ENCODE results near the gene MTHFD1. TPM values are rescaled to one million over a fixed set of nuclear protein-coding genes. Genes with fewer than 3 reads are reported as not detected.

The MTHFD1 gene
- total RNA-seq, 1 donor = 28.2 TPM

DNA sequence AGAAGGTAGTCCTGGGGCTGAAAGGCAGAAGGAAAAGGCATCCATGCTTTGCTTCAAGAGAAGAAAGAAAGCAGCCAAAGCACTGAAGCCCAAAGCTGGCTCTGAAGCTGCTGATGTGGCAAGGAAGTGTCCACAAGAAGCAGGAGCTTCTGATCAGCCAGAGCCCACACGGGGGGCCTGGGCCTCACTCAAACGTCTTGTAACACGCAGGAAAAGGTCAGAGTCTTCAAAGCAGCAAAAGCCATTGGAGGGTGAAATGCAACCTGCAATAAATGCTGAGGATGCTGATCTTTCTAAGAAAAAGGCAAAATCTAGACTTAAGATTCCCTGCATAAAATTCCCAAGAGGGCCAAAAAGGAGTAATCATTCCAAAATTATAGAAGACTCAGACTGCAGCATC, 80.3 kb downstream of the MTHFD1 start:
- Histone ChIP-seq H2AFZ (ENCODE audit: low read length) (no peak overlapping the region), H3K4me1 (ENCODE audit: insufficient read depth, low read length) (peaks cover 10% of the 10 kb centered on the region), H4K20me1 (ENCODE audit: insufficient read depth, low read length) (no peaks in the 10 kb centered on the region), H3K27ac (ENCODE audit: low read depth, low read length) (no peak overlapping the region), H3K79me2 (ENCODE audit: insufficient read depth, low read length) (no peaks in the 10 kb centered on the region), H3K36me3 (ENCODE audit: insufficient read depth, low read length) (no peaks in the 10 kb centered on the region), H3K27me3 (ENCODE audit: insufficient read depth, low read length) (no peaks in the 10 kb centered on the region), H3K4me2 (ENCODE audit: insufficient read depth, low read length) (no peak overlapping the region), H3K9me3 (ENCODE audit: low read depth, low read length) (no peaks in the 10 kb centered on the region), H3K4me3 (ENCODE audit: insufficient read depth, low read length) (no peak overlapping the region)
- TF ChIP-seq, protein P1, sequence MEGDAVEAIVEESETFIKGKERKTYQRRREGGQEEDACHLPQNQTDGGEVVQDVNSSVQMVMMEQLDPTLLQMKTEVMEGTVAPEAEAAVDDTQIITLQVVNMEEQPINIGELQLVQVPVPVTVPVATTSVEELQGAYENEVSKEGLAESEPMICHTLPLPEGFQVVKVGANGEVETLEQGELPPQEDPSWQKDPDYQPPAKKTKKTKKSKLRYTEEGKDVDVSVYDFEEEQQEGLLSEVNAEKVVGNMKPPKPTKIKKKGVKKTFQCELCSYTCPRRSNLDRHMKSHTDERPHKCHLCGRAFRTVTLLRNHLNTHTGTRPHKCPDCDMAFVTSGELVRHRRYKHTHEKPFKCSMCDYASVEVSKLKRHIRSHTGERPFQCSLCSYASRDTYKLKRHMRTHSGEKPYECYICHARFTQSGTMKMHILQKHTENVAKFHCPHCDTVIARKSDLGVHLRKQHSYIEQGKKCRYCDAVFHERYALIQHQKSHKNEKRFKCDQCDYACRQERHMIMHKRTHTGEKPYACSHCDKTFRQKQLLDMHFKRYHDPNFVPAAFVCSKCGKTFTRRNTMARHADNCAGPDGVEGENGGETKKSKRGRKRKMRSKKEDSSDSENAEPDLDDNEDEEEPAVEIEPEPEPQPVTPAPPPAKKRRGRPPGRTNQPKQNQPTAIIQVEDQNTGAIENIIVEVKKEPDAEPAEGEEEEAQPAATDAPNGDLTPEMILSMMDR (IDR thresholded peaks at IDR 0.05; ENCODE audit: extremely low read depth, low read depth, low read length) = no peak
- DNase-seq (ENCODE audit: insufficient read length, low spot score, missing footprints) = no peak

DNA sequence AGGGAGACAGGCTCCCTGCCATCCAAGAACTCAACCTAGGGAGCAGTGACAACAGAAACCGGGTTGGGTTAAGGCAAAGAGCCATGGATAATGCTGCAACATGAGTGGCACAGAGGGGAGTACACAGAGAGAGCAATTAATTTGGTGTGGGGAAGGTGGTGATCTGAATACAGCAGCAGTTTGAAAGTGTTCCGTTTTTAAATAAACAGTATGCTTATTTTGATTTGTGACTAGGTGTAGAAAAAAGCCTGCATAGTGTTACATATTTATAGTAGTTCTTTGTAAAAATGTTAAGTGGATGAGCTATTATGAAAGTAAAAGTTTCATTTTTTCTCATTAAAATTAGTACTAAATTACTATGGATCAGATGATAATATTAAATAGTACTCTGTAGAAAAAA, 85.9 kb downstream of the MTHFD1 start:
- TF ChIP-seq, protein P1 (IDR thresholded peaks at IDR 0.05; ENCODE audit: extremely low read depth, low read depth, low read length) = no peak
- H3K79me2 ChIP-seq (ENCODE audit: insufficient read depth, low read length) = no peaks in the 10 kb centered on the region
- no peak for DNase-seq (ENCODE audit: insufficient read length, low spot score, missing footprints)

DNA sequence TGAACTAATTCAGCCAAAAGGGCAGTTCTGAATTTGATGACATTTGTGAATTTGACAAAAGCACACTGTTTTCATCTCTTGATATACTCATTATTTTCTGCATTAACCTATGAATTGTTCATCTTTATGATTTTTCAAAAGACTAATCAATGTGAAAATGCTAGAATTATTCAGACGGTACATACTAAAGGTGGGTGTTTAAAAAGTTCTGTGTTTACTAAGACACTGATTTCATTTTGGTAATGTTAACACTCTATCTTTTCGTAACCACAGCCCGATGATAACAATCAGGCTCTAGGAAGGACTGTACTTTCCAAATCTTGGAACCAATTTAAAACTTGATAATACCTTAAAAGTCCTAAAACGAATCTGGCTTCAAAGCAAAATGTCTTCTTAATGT, 86.5 kb downstream of the MTHFD1 start:
- H3K36me3 ChIP-seq (ENCODE audit: insufficient read depth, low read length) = no peaks in the 10 kb centered on the region
- no peaks in the 10 kb centered on the region for H3K4me1 ChIP-seq (ENCODE audit: insufficient read depth, low read length)
- no peak overlapping the region for H3K4me3 ChIP-seq (ENCODE audit: insufficient read depth, low read length)
- H3K9me3 ChIP-seq (ENCODE audit: low read depth, low read length) = no peaks in the 10 kb centered on the region
- no peak overlapping the region for H2AFZ ChIP-seq (ENCODE audit: low read length)
- no peak overlapping the region for H3K27ac ChIP-seq (ENCODE audit: low read depth, low read length)
- no peak for DNase-seq (ENCODE audit: insufficient read length, low spot score, missing footprints)
- TF ChIP-seq, protein P1 (IDR thresholded peaks at IDR 0.05; ENCODE audit: extremely low read depth, low read depth, low read length) = no peak
- no peak overlapping the region for H3K4me2 ChIP-seq (ENCODE audit: insufficient read depth, low read length)
- no peaks in the 10 kb centered on the region for H3K27me3 ChIP-seq (ENCODE audit: insufficient read depth, low read length)
- no peaks in the 10 kb centered on the region for H4K20me1 ChIP-seq (ENCODE audit: insufficient read depth, low read length)
- no peaks in the 10 kb centered on the region for H3K79me2 ChIP-seq (ENCODE audit: insufficient read depth, low read length)

More for the DNA sequence above, 85.9 kb downstream of the MTHFD1 start:
- no peaks in the 10 kb centered on the region for H3K36me3 ChIP-seq (ENCODE audit: insufficient read depth, low read length)
- no peak overlapping the region for H2AFZ ChIP-seq (ENCODE audit: low read length)
- no peak overlapping the region for H3K4me3 ChIP-seq (ENCODE audit: insufficient read depth, low read length)
- no peaks in the 10 kb centered on the region for H3K27me3 ChIP-seq (ENCODE audit: insufficient read depth, low read length)
- no peak overlapping the region for H3K4me2 ChIP-seq (ENCODE audit: insufficient read depth, low read length)
- H4K20me1 ChIP-seq (ENCODE audit: insufficient read depth, low read length) = no peaks in the 10 kb centered on the region
- H3K27ac ChIP-seq (ENCODE audit: low read depth, low read length) = no peak overlapping the region
- H3K4me1 ChIP-seq (ENCODE audit: insufficient read depth, low read length) = no peaks in the 10 kb centered on the region
- no peaks in the 10 kb centered on the region for H3K9me3 ChIP-seq (ENCODE audit: low read depth, low read length)

DNA sequence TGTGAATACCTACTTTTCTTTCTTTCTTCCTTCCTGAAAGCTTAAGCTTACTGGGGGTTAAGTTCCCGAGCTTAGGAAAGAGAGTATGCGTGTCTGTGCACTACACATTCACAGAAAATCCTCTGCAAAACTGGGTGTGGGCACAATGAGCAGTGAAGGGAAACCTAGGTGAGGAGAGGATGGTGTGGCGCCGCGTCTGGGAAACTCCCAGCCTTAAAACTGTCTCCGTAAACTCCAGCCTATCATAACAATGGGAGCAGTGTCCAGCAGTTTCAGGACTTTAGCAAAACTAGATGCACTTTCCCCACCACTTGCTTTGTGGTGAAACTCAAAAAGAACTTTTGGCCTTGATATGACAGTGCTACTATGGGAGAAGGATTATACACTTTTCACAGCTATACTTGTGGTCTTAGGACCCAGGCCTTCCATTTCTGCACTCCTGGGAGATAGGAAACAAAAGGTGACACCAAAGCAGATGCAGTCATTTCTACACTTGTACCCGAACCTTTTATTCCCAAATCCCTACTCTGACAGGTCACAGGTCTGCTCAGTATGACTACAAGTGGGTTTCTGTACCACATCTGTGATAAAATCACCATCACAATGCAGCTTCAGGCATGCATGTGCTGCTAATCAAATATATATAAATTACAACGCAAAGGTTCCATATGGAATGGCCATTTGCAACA, 87.6 kb downstream of the MTHFD1 start:
- TF ChIP-seq, protein P1 (IDR thresholded peaks at IDR 0.05; ENCODE audit: extremely low read depth, low read depth, low read length) = no peak
- H3K27me3 ChIP-seq (ENCODE audit: insufficient read depth, low read length) = no peaks in the 10 kb centered on the region
- no peaks in the 10 kb centered on the region for H3K79me2 ChIP-seq (ENCODE audit: insufficient read depth, low read length)
- no peak overlapping the region for H3K4me2 ChIP-seq (ENCODE audit: insufficient read depth, low read length)
- H3K4me1 ChIP-seq (ENCODE audit: insufficient read depth, low read length) = no peaks in the 10 kb centered on the region
- DNase-seq (ENCODE audit: insufficient read length, low spot score, missing footprints) = no peak
- no peaks in the 10 kb centered on the region for H4K20me1 ChIP-seq (ENCODE audit: insufficient read depth, low read length)
- H2AFZ ChIP-seq (ENCODE audit: low read length) = no peak overlapping the region
- no peak overlapping the region for H3K4me3 ChIP-seq (ENCODE audit: insufficient read depth, low read length)
- no peaks in the 10 kb centered on the region for H3K36me3 ChIP-seq (ENCODE audit: insufficient read depth, low read length)
- no peaks in the 10 kb centered on the region for H3K9me3 ChIP-seq (ENCODE audit: low read depth, low read length)
- H3K27ac ChIP-seq (ENCODE audit: low read depth, low read length) = no peak overlapping the region
